Esophagus muscularis mucosa (tissue), 4 donors: ENCODE results near the gene OSBPL9.
"Not testable (repeated sequence)": the region's sequence is repeated elsewhere in the genome, so short reads cannot be mapped to it uniquely, and the experiment has no call there.

ENCODE experiments used
- CTCF ChIP-seq, 3 experiments: fragments of 200-600 bp in 2 of 3; fragments of 450-650 bp in 1 of 3; sonication (generic) in 2 of 3; IDR thresholded peaks; one replicate each; pipeline ENCODE4 v1.5.1; 2017 to 2019; ENCODE audit warnings: antibody characterized with exemption in 3 of 3, mild to moderate bottlenecking in 2 of 3, moderate library complexity in 1 of 3
- EP300 ChIP-seq: sonication (generic); formaldehyde crosslinking; IDR thresholded peaks from one replicate; pipeline ENCODE4 v1.6.1; 2017; ENCODE audit warnings: antibody characterized with exemption
- POLR2A ChIP-seq: fragments of 450-650 bp; IDR thresholded peaks from one replicate; pipeline ENCODE4 v1.6.1; 2017; ENCODE audit warnings: antibody characterized with exemption, moderate library complexity, mild to moderate bottlenecking, low read depth
- POLR2AphosphoS5 ChIP-seq, 2 donors: sonication (generic); formaldehyde crosslinking; IDR thresholded peaks; one replicate each; pipeline ENCODE4 v1.6.1; 2017; ENCODE audit warnings: antibody characterized with exemption in 2 of 2

GRCh38 chr1:51646592-51646991 is 29.7 kb downstream of the OSBPL9 start:
- not testable (repeated sequence) for TF ChIP-seq POLR2A; POLR2AphosphoS5 (IDR thresholded peaks at IDR 0.05); CTCF (IDR thresholded peaks at IDR 0.05); EP300
